Mucosa of descending colon (tissue), 3 donors: Measurements from ENCODE around the gene BAK1. TPM values are rescaled to one million over a fixed set of nuclear protein-coding genes. Genes with fewer than 3 reads are reported as not detected.
"Not testable (repeated sequence)": the region's sequence is repeated elsewhere in the genome, so short reads cannot be mapped to it uniquely, and the experiment has no call there.

Source experiments
- ATAC-seq: fragments of 200-7000 bp; cut with Tn5 transposase; one replicate; pipeline ENCODE4 v1.9.1; 2020; ENCODE audit warnings: mild to moderate bottlenecking, moderate library complexity
- DNase-seq, 3 donors: peaks; one replicate each; pipeline ENCODE4 v3.0.0-alpha.2; 2020
- H3K36me3 ChIP-seq: fragments of 200-600 bp; one replicate; pipeline ENCODE4 v1.8.0; 2021; ENCODE audit warnings: low read depth, mild to moderate bottlenecking
- H3K4me1 ChIP-seq: fragments of 200-600 bp; one replicate; pipeline ENCODE4 v1.8.0; 2021; ENCODE audit warnings: low read depth, mild to moderate bottlenecking
- H3K4me3 ChIP-seq: fragments of 200-600 bp; one replicate; pipeline ENCODE4 v1.8.0; 2021; ENCODE audit warnings: mild to moderate bottlenecking
- H3K9me3 ChIP-seq: fragments of 200-600 bp; one replicate; pipeline ENCODE4 v1.8.0; 2021; ENCODE audit warnings: mild to moderate bottlenecking
- CTCF ChIP-seq: fragments of 200-600 bp; IDR thresholded peaks from one replicate; pipeline ENCODE4 v1.8.0; 2022; ENCODE audit warnings: antibody characterized with exemption, mild to moderate bottlenecking
- intact Hi-C, 2 donors: fragments of 100-400 bp; cut with DNase I in 1 of 2; cut with micrococcal nuclease in 1 of 2; formaldehyde crosslinking; loops; one replicate each; pipeline versions ENCODE4 v1.11.0 to v1.11.1; 2022; cut with DNase I, micrococcal nuclease
- total RNA-seq, 3 donors: library from RNA; stranded (reverse); fragmentation: NEBNext Ultra II Directional in 2 of 3; extraction: Animal tissue kit (Norgen Biotek cat#: 25700) in 2 of 3; gene quantifications; one replicate each; pipeline versions ENCODE4 v1.2.1 to v1.2.4, GENCODE V29; 2021 to 2023
- donor health status: DM: no; HTN: no; CAD: no; lungs with moderate emphysema.
- donor health status: DM: no; HTN: no; CAD: no.
- donor health status: DM: no; HTN: yes; CAD: no.

The BAK1 gene
- total RNA-seq, 3 donors from 2014 or later, result 57.1 to 97.9 (median 90.5) TPM

- DNase-seq (peak in 2 of 3 donors; percentile 44 to 60), ATAC-seq (peak; percentile 55)
- H3K4me3 ChIP-seq, result no peak overlapping the region
- H3K36me3 ChIP-seq, result no peaks in the 10 kb centered on the region
- H3K4me1 ChIP-seq, result no peaks in the 10 kb centered on the region
- intact Hi-C loops, result no loop called here
- H3K9me3 ChIP-seq, result no peaks in the 10 kb centered on the region
- no peak for TF ChIP-seq CTCF
These were observed 19.4 kb upstream of the BAK1 start for GRCh38 chr6:33599413-33599938.

GRCh38 chr6:33597551-33598322, 17.7 kb upstream of the BAK1 start:
- Histone ChIP-seq H3K36me3 (no peaks in the 10 kb centered on the region), H3K4me1 (no peaks in the 10 kb centered on the region), H3K9me3 (no peaks in the 10 kb centered on the region), H3K4me3 (no peak overlapping the region)
- DNase-seq (peak in 1 of 3 donors; percentile 28), ATAC-seq (no peak)
- TF ChIP-seq CTCF, result no peak
- intact Hi-C loops, result no loop called here

- intact Hi-C loops, H3K9me3 ChIP-seq, H3K4me1 ChIP-seq, H3K4me3 ChIP-seq, H3K36me3 ChIP-seq: not testable (repeated sequence)
- DNase-seq (peak in 1 of 3 donors; percentile 52), ATAC-seq (peak; percentile 44)
These were observed 16.8 kb upstream of the BAK1 start for GRCh38 chr6:33596894-33597293.

- intact Hi-C loops, result no loop called here
- peaks cover 10% of the 10 kb centered on the region for H3K4me1 ChIP-seq
- no peaks in the 10 kb centered on the region for H3K9me3 ChIP-seq
- DNase-seq (peak in 1 of 3 donors; percentile 35), ATAC-seq (no peak)
- no peaks in the 10 kb centered on the region for H3K36me3 ChIP-seq
- no peak overlapping the region for H3K4me3 ChIP-seq
- TF ChIP-seq CTCF, result no peak
These were observed 15.1 kb upstream of the BAK1 start for GRCh38 chr6:33595001-33595846.

- H3K4me3 ChIP-seq, result no peak overlapping the region
- intact Hi-C loops, result no loop called here
- peaks cover 24% of the 10 kb centered on the region for H3K4me1 ChIP-seq
- TF ChIP-seq CTCF, result no peak
- DNase-seq, result no peak
- no peaks in the 10 kb centered on the region for H3K36me3 ChIP-seq
- ATAC-seq, result no peak
- H3K9me3 ChIP-seq, result no peaks in the 10 kb centered on the region
These were observed 13.3 kb upstream of the BAK1 start for GRCh38 chr6:33593414-33593727.
